HEK293 (cell line): ENCODE data around the gene SDC3.

Experiments used
- CTCF ChIA-PET: fragments of 350-600 bp; formaldehyde crosslinking; extraction: SDS; loops from one replicate; lab custom pipeline; 2021; ENCODE audit warnings: antibody characterized with exemption; lab: Yijun Ruan, JAX
- POLR2A ChIA-PET: fragments of 300-600 bp; formaldehyde crosslinking; extraction: SDS; loops from one replicate; lab custom pipeline; 2020; ENCODE audit warnings: antibody characterized with exemption, inconsistent platforms; lab: Yijun Ruan, JAX
- H3K27ac ChIP-seq: fragments of 200-500 bp; sonication (Bioruptor generic); 2 replicates; pipeline ENCODE4 v1.5.1; 2014; ENCODE audit warnings: low read depth, low read length, control low read depth, inconsistent platforms; ENCODE audit errors: extremely low read depth
- H3K36me3 ChIP-seq, 2 experiments: fragments of 200-500 bp in 1 of 2; sonication (Bioruptor generic) in 1 of 2; 1 replicate in 1 of 2; 2 replicates in 1 of 2; pipeline ENCODE4 v1.5.1; 2014 to 2017; ENCODE audit warnings: inconsistent platforms in 2 of 2, low read length in 2 of 2; ENCODE audit not compliant: control insufficient read depth in 2 of 2, insufficient read depth in 1 of 2
- H3K4me1 ChIP-seq: fragments of 200-500 bp; sonication (Bioruptor generic); 2 replicates; pipeline ENCODE4 v1.5.1; 2014; ENCODE audit warnings: mild to moderate bottlenecking, low read length, inconsistent platforms; ENCODE audit not compliant: control insufficient read depth, insufficient read depth
- H3K4me3 ChIP-seq: 2 replicates; pipeline ENCODE4 v1.5.1; 2011; ENCODE audit warnings: low read depth, mild to moderate bottlenecking, control low read depth, low read length, moderate library complexity
- H3K9me3 ChIP-seq: fragments of 200-500 bp; sonication (Bioruptor generic); 2 replicates; pipeline ENCODE4 v1.5.1; 2014; ENCODE audit warnings: low read depth, low read length, inconsistent platforms; ENCODE audit not compliant: control insufficient read depth, insufficient read depth
- ELK4 ChIP-seq: IDR thresholded peaks from 2 replicates; pipeline ENCODE4 v1.6.1; 2011; ENCODE audit warnings: mild to moderate bottlenecking, low read depth, low read length, borderline replicate concordance
- KLF9 ChIP-seq: fragments of 450-650 bp; formaldehyde crosslinking; IDR thresholded peaks from 2 replicates; pipeline ENCODE4 v1.5.1; 2016; ENCODE audit warnings: missing biosample characterization, missing genetic modification characterization, low read depth
- PBX3 ChIP-seq: sonication (generic); formaldehyde crosslinking; IDR thresholded peaks from 2 replicates; pipeline ENCODE4 v1.8.1; 2022; ENCODE audit warnings: mild to moderate bottlenecking, moderate library complexity, missing genetic modification reagents
- TSHZ1 ChIP-seq: fragments of 450-650 bp; formaldehyde crosslinking; IDR thresholded peaks from 2 replicates; pipeline ENCODE4 v1.5.1; 2016; ENCODE audit warnings: missing biosample characterization, missing genetic modification characterization, borderline replicate concordance
- ZBTB48 ChIP-seq: fragments of 450-650 bp; formaldehyde crosslinking; IDR thresholded peaks from 2 replicates; pipeline ENCODE4 v1.5.1; 2016; ENCODE audit warnings: missing biosample characterization, missing genetic modification characterization
- ZBTB49 ChIP-seq: fragments of 450-650 bp; formaldehyde crosslinking; IDR thresholded peaks from 2 replicates; pipeline ENCODE4 v1.5.1; 2016; ENCODE audit warnings: missing biosample characterization, missing genetic modification characterization, low read depth
- ZBTB8A ChIP-seq: fragments of 450-650 bp; formaldehyde crosslinking; IDR thresholded peaks from 2 replicates; pipeline ENCODE4 v1.5.1; 2016; ENCODE audit warnings: missing biosample characterization, missing genetic modification characterization
- ZFHX2 ChIP-seq: fragments of 450-650 bp; formaldehyde crosslinking; conservative IDR thresholded peaks from 2 replicates; pipeline ENCODE4 v1.5.1; 2016; ENCODE audit warnings: missing biosample characterization, missing genetic modification characterization
- ZFP41 ChIP-seq: fragments of 450-650 bp; formaldehyde crosslinking; IDR thresholded peaks from 2 replicates; pipeline ENCODE4 v1.5.1; 2016; ENCODE audit warnings: missing biosample characterization, missing genetic modification characterization, borderline replicate concordance
- ZIC2 ChIP-seq: fragments of 450-650 bp; formaldehyde crosslinking; IDR thresholded peaks from 2 replicates; pipeline ENCODE4 v1.5.1; 2016; ENCODE audit warnings: missing biosample characterization, missing genetic modification characterization
- ZNF112 ChIP-seq: fragments of 450-650 bp; formaldehyde crosslinking; IDR thresholded peaks from 2 replicates; pipeline ENCODE4 v1.5.0; 2017; ENCODE audit warnings: missing biosample characterization, missing genetic modification characterization
- ZNF366 ChIP-seq: fragments of 450-650 bp; formaldehyde crosslinking; conservative IDR thresholded peaks from 2 replicates; pipeline ENCODE4 v1.5.1; 2016; ENCODE audit warnings: missing biosample characterization, missing genetic modification characterization
- ZNF433 ChIP-seq: fragments of 450-650 bp; formaldehyde crosslinking; IDR thresholded peaks from 2 replicates; pipeline ENCODE4 v1.5.1; 2016; ENCODE audit warnings: missing biosample characterization, missing genetic modification characterization, low read depth
- ZNF518A ChIP-seq: fragments of 450-650 bp; formaldehyde crosslinking; conservative IDR thresholded peaks from 2 replicates; pipeline ENCODE4 v1.5.1; 2016; ENCODE audit warnings: low read depth, missing biosample characterization, missing genetic modification characterization
- ZNF549 ChIP-seq: fragments of 450-650 bp; IDR thresholded peaks from 2 replicates; pipeline ENCODE4 v1.5.1; 2018; ENCODE audit warnings: missing biosample characterization, missing genetic modification characterization, mild to moderate bottlenecking, inconsistent platforms, moderate library complexity
- ZNF624 ChIP-seq: fragments of 450-650 bp; formaldehyde crosslinking; IDR thresholded peaks from 2 replicates; pipeline ENCODE4 v1.5.1; 2017; ENCODE audit warnings: missing biosample characterization, missing genetic modification characterization
- ZNF645 ChIP-seq: fragments of 450-650 bp; formaldehyde crosslinking; IDR thresholded peaks from 2 replicates; pipeline ENCODE4; 2016; ENCODE audit warnings: missing biosample characterization, missing genetic modification characterization
- ZNF664 ChIP-seq: fragments of 450-650 bp; formaldehyde crosslinking; IDR thresholded peaks from 2 replicates; pipeline ENCODE4 v1.5.1; 2016; ENCODE audit warnings: missing biosample characterization, missing genetic modification characterization
- ZNF768 ChIP-seq: fragments of 450-650 bp; formaldehyde crosslinking; IDR thresholded peaks from 2 replicates; pipeline ENCODE4 v1.5.1; 2018; ENCODE audit warnings: missing biosample characterization, mild to moderate bottlenecking, missing genetic modification characterization

SDC3 gene

GRCh38 chr1:30848130-30848529, 60.4 kb downstream of the SDC3 start:
- Histone ChIP-seq H3K27ac (no peak overlapping the region), H3K36me3 (no peaks in the 10 kb centered on the region), H3K9me3 (no peaks in the 10 kb centered on the region), H3K4me3 (no peak overlapping the region), H3K4me1 (no peaks in the 10 kb centered on the region)
- TF ChIP-seq ZBTB49 (tag by site-specific recombination) (no peak), ZNF664 (tag by site-specific recombination) (no peak), ZBTB8A (tag by site-specific recombination) (no peak), ZNF366 (tag by site-specific recombination) (no peak), ZIC2 (tag by site-specific recombination) (no peak), ZNF768 (tag by site-specific recombination) (peak; percentile 64; the same call in 1 of the 2 replicates)
- CTCF ChIA-PET, result interaction anchor here (0.6 to 2.7 kb wide), 4 partner anchors 46 to 71 kb away, joined by 3 to 18 read pairs (median 3); no protein-coding TSS in a partner anchor
- POLR2A ChIA-PET, result interaction anchor here (0.6 kb wide), 1 partner anchor 32 kb away, joined by 4 read pairs; no protein-coding TSS in a partner anchor

GRCh38 chr1:30847358-30847972, 61.1 kb downstream of the SDC3 start:
- H3K4me3 ChIP-seq, result no peak overlapping the region
- H3K27ac ChIP-seq, result no peak overlapping the region
- H3K9me3 ChIP-seq, result no peaks in the 10 kb centered on the region
- CTCF ChIA-PET, result interaction anchor here (0.6 to 2.7 kb wide), 3 partner anchors 46 to 1112 kb away, joined by 4 to 18 read pairs (median 5); no protein-coding TSS in a partner anchor
- POLR2A ChIA-PET, result interaction anchor here (0.6 to 1.1 kb wide), 2 partner anchors 31 to 39 kb away, joined by 3 to 4 read pairs; no protein-coding TSS in a partner anchor
- H3K4me1 ChIP-seq, result no peaks in the 10 kb centered on the region
- H3K36me3 ChIP-seq, result no peaks in the 10 kb centered on the region
- TF ChIP-seq ZBTB48 (tag by site-specific recombination) (no peak), ZFP41 (tag by site-specific recombination) (no peak), ZFHX2 (tag by site-specific recombination) (no peak), ZNF433 (tag by site-specific recombination) (no peak), TSHZ1 (no peak), ZNF112 (tag by site-specific recombination) (no peak), ZNF624 (no peak), ELK4 (no peak), ZNF549 (tag by site-specific recombination) (no peak), PBX3 (no peak), ZNF518A (tag by site-specific recombination) (no peak), ZNF645 (tag by site-specific recombination) (no peak), KLF9 (no peak)
